ENCODE measurements around the gene CCR7.

The CCR7 gene

GRCh38 chr17:40510328-40510648 lies 55.0 kb downstream of the CCR7 start:
- H3K4me3 ChIP-seq (ENCODE audit: low read length): no peak overlapping the region
- no peak for TF ChIP-seq CTCF (IDR thresholded peaks at IDR 0.05; ENCODE audit: insufficient read depth, low read depth, low read length, missing control alignments)
- peak; percentile 99 for DNase-seq (ENCODE audit: low read depth)

- DNase-seq (ENCODE audit: low read depth): no peak
- TF ChIP-seq CTCF (IDR thresholded peaks at IDR 0.05; ENCODE audit: insufficient read depth, low read depth, low read length, missing control alignments): no peak
- H3K4me3 ChIP-seq (ENCODE audit: low read length): peak overlapping the region; percentile 8
Observed at GRCh38 chr17:40509626-40510327, 55.5 kb downstream of the CCR7 start.

GRCh38 chr17:40506786-40507185 lies 58.5 kb downstream of the CCR7 start:
- no peak for DNase-seq (ENCODE audit: low read depth)
- TF ChIP-seq CTCF (IDR thresholded peaks at IDR 0.05; ENCODE audit: insufficient read depth, low read depth, low read length, missing control alignments): no peak
- H3K4me3 ChIP-seq (ENCODE audit: low read length): no peak overlapping the region
